Stomach (tissue), 9 donors: Measurements from ENCODE around the gene PDP2. TPM values are rescaled to one million over a fixed set of nuclear protein-coding genes. Genes with fewer than 3 reads are reported as not detected.
"Not testable (repeated sequence)": the region's sequence is repeated elsewhere in the genome, so short reads cannot be mapped to it uniquely, and the experiment has no call there.

Experiments
- DNase-seq, 2 donors: peaks; one replicate each; pipeline versions ENCODE4 v3.0.0 to v3.0.0-alpha.2; 2013 to 2019
- H3K27ac ChIP-seq, 5 donors: fragments of 200-600 bp in 4 of 5; sonication (generic) in 4 of 5; one replicate each; pipeline ENCODE4 v1.5.1; 2013 to 2019; ENCODE audit warnings: mild to moderate bottlenecking in 1 of 5, moderate library complexity in 1 of 5
- H3K27me3 ChIP-seq, 3 donors: fragments of 200-600 bp; sonication (generic); one replicate each; pipeline ENCODE4 v1.5.1; 2017 to 2019; ENCODE audit warnings: mixed run types in 1 of 3
- H3K36me3 ChIP-seq, 4 donors: fragments of 200-600 bp; sonication (generic); 1 replicate in 3 of 4; 2 replicates in 1 of 4; pipeline ENCODE4 v1.5.1; 2016 to 2019
- H3K4me1 ChIP-seq, 4 donors: fragments of 200-600 bp; sonication (generic); one replicate each; pipeline ENCODE4 v1.5.1; 2016 to 2019
- H3K4me3 ChIP-seq, 4 donors: fragments of 200-600 bp; sonication (generic) in 3 of 4; one replicate each; pipeline ENCODE4 v1.5.1; 2016 to 2019; ENCODE audit warnings: mild to moderate bottlenecking in 1 of 4
- H3K9me3 ChIP-seq, 4 donors: fragments of 200-600 bp; sonication (generic); one replicate each; pipeline ENCODE4 v1.5.1; 2016 to 2019
- EP300 ChIP-seq: sonication (generic); formaldehyde crosslinking; IDR thresholded peaks from one replicate; pipeline ENCODE4 v1.6.1; 2017; ENCODE audit warnings: antibody characterized with exemption
- POLR2A ChIP-seq, 4 donors: fragments of 450-650 bp; IDR thresholded peaks; one replicate each; pipeline ENCODE4 v1.6.1; 2016; ENCODE audit warnings: antibody characterized with exemption in 4 of 4, control low read depth in 2 of 4, mild to moderate bottlenecking in 1 of 4, moderate library complexity in 1 of 4
- POLR2AphosphoS5 ChIP-seq, 3 donors: sonication (generic); formaldehyde crosslinking; IDR thresholded peaks; one replicate each; pipeline ENCODE4 v1.6.1; 2016; ENCODE audit warnings: antibody characterized with exemption in 3 of 3
- WGBS, 5 donors: extraction: QIAGEN DNeasy Blood & Tissue Kit in 3 of 5; methylation state at CpG; one replicate each; pipeline versions ENCODE4 v1.1.5 to v1.1.7; 2013 to 2018; 5-methylcytosine and 5-hydroxymethylcytosine counted together
- intact Hi-C: fragments of 100-400 bp; cut with DNase I; formaldehyde crosslinking; loops from one replicate; pipeline ENCODE4 v1.15.1; 2023; ENCODE audit warnings: low total_unique reads
- polyA plus RNA-seq, 3 donors: library from polyadenylated mRNA; stranded (reverse); fragments of 200-250 nt; gene quantifications; one replicate each; pipeline ENCODE4 v1.2.3, GENCODE V29; 2013
- total RNA-seq, 5 donors: library from RNA; depleted of rRNA; stranded (reverse); fragments of >200 nt; gene quantifications; one replicate each; pipeline versions ENCODE4 v1.1.0 to v1.2.3, GENCODE V29; 2014 to 2016
- TF ChIP-seq, protein P1 (sequence below), 7 experiments: fragments of 450-650 bp in 4 of 7; fragments of 200-600 bp in 3 of 7; sonication (generic) in 3 of 7; IDR thresholded peaks; one replicate each; pipeline ENCODE4 v1.5.1; 2016 to 2019; ENCODE audit warnings: antibody characterized with exemption in 7 of 7, control low read depth in 2 of 7, mild to moderate bottlenecking in 1 of 7
- donor health status: healthy with polysubstance abuse.
- donor health status: Bipolar disorder and iron deficiency.
- donor health status: healthy.

The PDP2 gene
- total and polyA plus RNA-seq, 8 donors = 1.6 to 96.9 (median 5.0) TPM

DNA sequence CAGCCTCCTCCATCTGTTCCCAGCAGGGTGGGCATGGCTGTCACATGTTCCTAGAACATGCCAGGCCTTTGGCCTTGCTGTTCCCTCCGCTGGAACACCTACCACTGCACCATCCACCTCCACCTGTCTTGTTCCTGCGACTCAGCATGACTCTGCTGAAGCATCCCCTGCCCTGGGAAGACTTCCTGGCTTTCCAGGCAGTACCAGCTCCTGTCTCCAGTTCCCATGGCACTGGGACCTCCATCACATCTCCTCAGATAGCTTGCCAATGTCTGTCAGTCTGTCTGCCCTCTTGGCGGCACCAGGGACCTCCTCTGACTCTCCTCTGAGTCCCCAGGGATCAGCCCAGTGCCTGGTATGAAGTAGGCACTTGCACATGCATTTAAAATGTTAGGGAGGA is 15.7 kb downstream of the PDP2 start:
- intact Hi-C loops = no loop called here

DNA sequence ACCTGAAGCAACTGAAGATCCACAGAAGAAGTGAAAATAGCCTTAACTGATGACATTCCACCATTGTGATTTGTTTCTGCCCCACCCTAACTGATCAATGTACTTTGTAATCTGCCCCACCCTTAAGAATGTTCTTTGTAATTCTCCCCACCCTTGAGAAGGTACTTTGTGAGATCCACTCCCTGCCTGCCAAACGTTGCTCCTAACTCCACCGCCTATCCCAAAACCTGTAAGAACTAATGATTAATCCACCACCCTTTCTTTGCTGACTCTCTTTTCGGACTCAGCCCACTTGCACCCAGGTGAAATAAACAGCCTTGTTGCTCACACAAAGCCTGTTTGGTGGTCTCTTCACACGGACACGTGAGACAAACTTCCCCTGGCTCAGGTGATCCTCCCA is 16.4 kb downstream of the PDP2 start:
- H3K36me3 ChIP-seq, DNase-seq, H3K9me3 ChIP-seq, H3K27me3 ChIP-seq, intact Hi-C loops, H3K27ac ChIP-seq, H3K4me3 ChIP-seq: not testable (repeated sequence)
- peaks cover 26 to 60% (median 44%) of the 10 kb centered on the region in 4 donors for H3K4me1 ChIP-seq
- 54 to 73% (median 67%) methylated on average over 5 of the region's 5 CpGs for WGBS, 5 donors

More for the DNA sequence above, 15.7 kb downstream of the PDP2 start:
- H3K4me1 ChIP-seq = peaks cover 19 to 53% (median 37%) of the 10 kb centered on the region in 4 donors
- no peak overlapping the region for H3K27ac ChIP-seq
- no peaks in the 10 kb centered on the region for H3K9me3 ChIP-seq
- H3K36me3 ChIP-seq = peaks cover 0 to 11% (median 0%) of the 10 kb centered on the region in 4 donors
- TF ChIP-seq EP300 (no peak), POLR2AphosphoS5 (IDR thresholded peaks at IDR 0.05) (no peak), POLR2A (IDR thresholded peaks at IDR 0.05) (no peak)
- TF ChIP-seq, protein P1, sequence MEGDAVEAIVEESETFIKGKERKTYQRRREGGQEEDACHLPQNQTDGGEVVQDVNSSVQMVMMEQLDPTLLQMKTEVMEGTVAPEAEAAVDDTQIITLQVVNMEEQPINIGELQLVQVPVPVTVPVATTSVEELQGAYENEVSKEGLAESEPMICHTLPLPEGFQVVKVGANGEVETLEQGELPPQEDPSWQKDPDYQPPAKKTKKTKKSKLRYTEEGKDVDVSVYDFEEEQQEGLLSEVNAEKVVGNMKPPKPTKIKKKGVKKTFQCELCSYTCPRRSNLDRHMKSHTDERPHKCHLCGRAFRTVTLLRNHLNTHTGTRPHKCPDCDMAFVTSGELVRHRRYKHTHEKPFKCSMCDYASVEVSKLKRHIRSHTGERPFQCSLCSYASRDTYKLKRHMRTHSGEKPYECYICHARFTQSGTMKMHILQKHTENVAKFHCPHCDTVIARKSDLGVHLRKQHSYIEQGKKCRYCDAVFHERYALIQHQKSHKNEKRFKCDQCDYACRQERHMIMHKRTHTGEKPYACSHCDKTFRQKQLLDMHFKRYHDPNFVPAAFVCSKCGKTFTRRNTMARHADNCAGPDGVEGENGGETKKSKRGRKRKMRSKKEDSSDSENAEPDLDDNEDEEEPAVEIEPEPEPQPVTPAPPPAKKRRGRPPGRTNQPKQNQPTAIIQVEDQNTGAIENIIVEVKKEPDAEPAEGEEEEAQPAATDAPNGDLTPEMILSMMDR (IDR thresholded peaks at IDR 0.05) = no peak
- no peak for DNase-seq
- H3K27me3 ChIP-seq = no peaks in the 10 kb centered on the region
- 93 to 99% (median 97%) methylated on average over 3 of the region's 3 CpGs for WGBS, 5 donors
- no peak overlapping the region for H3K4me3 ChIP-seq

DNA sequence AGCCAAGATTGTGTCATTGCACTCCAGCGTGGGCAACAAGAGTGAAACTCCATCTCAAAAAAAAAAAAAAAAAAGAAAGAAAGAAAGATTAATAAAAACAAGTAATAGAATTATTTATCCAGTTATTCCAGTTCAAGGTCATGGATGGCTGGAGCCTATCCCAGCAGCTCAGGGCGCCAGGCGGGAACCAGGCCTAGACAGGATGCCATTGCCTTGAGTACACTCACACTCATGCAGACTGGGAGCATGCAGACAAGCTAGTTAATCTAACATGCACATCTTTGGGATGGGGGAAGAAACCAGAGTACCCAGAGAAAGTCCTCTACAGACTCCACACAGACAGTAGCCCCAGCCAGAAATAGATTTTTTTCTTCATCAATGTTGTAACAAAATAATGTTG is 17.9 kb downstream of the PDP2 start:
- H3K9me3 ChIP-seq = no peaks in the 10 kb centered on the region
- H3K27me3 ChIP-seq = no peaks in the 10 kb centered on the region
- H3K4me1 ChIP-seq = peaks cover 29 to 73% (median 51%) of the 10 kb centered on the region in 4 donors
- H3K4me3 ChIP-seq = no peak overlapping the region
- TF ChIP-seq POLR2A (IDR thresholded peaks at IDR 0.05) (no peak), POLR2AphosphoS5 (IDR thresholded peaks at IDR 0.05) (peak in 1 of 3 donors; percentile 8)
- H3K27ac ChIP-seq = peak overlapping the region in 4 of 5 donors; percentile 80 to 88 (median 86)
- intact Hi-C loops = no loop called here
- H3K36me3 ChIP-seq = no peaks in the 10 kb centered on the region
- 49 to 64% (median 58%) methylated on average over 3 of the region's 3 CpGs for WGBS, 5 donors
- DNase-seq = peak in 1 of 2 donors; percentile 46

DNA sequence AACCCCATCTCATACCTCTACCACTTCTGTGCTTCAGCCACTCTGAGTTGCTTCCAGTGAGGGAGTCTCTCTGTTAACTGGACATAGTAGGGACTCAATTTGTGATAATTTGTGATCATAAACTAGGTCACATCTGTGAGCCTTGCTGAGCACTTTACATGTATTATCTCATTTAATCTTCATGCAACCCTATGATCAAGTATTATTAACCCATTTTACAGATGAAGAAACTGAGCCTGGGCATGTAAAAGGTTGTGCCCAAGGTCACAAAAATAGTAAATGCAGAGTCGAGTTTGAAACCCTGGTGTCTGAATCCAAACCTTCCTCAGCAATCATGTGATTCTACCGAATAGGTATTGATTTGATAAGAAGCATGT is 18.6 kb downstream of the PDP2 start:
- Histone ChIP-seq H3K4me3 (no peak overlapping the region), H3K9me3 (no peaks in the 10 kb centered on the region), H3K36me3 (no peaks in the 10 kb centered on the region), H3K27me3 (no peaks in the 10 kb centered on the region), H3K4me1 (peaks cover 32 to 80% (median 58%) of the 10 kb centered on the region in 4 donors), H3K27ac (peak overlapping the region in 4 of 5 donors; percentile 80 to 88 (median 86))
- no peak for DNase-seq
- WGBS, 5 donors = 51 to 62% (median 56%) methylated on average over 2 of the region's 2 CpGs
- intact Hi-C loops = no loop called here
- TF ChIP-seq POLR2AphosphoS5 (IDR thresholded peaks at IDR 0.05) (no peak), POLR2A (IDR thresholded peaks at IDR 0.05) (no peak)
- TF ChIP-seq, protein P1 (IDR thresholded peaks at IDR 0.05) = no peak

DNA sequence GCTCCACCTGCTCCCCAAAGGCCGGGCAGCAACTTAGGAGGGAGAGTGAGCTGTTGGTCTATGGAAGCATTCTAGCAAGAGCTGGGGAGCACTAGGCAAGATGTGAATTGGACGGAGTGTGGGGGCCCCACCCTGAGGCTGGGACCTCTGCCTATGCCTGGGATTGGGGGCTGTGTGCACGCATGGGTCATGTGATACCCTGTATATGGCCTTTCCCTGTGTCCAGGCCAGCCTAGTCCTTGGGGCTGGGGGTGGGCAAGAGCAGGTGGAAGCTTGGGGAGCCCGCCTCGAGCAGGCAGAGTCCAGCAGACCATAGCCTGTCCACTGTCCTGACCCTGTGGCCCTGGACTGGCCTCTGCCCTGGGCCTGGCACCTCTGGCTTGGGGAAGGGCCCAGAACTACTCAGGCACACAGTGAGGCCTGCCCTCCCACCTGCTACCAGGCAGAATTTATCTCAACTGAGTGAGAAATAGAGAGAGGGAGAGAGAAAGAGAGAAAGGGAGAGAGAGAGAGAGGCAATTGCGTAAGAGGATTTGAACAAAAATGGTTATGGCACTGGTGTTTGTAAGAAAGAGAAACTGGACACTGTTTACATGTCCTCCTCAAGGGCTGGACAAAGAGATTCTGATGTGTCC is 19.1 kb downstream of the PDP2 start:
- 66 to 89% (median 85%) methylated on average over 4 to 6 of the region's 6 CpGs for WGBS, 5 donors
- DNase-seq = no peak
- Histone ChIP-seq H3K27me3 (no peaks in the 10 kb centered on the region), H3K4me3 (no peak overlapping the region), H3K9me3 (no peaks in the 10 kb centered on the region), H3K4me1 (peaks cover 37 to 85% (median 63%) of the 10 kb centered on the region in 4 donors), H3K27ac (peak overlapping the region; percentile 59 to 88 (median 85)), H3K36me3 (no peaks in the 10 kb centered on the region)
- no peak for TF ChIP-seq EP300
- TF ChIP-seq POLR2AphosphoS5 (IDR thresholded peaks at IDR 0.05) = peak in 1 of 3 donors; percentile 40
- TF ChIP-seq POLR2A (IDR thresholded peaks at IDR 0.05) = no peak
- intact Hi-C loops = no loop called here
